Naive B cell (primary cell): ENCODE data around the gene FBXO42. TPM values are rescaled to one million over a fixed set of nuclear protein-coding genes. Genes with fewer than 3 reads are reported as not detected.
A peak's percentile ranks its signal among the peaks of the same experiment; 100 is the strongest.

Source experiments
- ATAC-seq, 2 donors: fragments of 150-1000 bp; cut with Tn5 transposase; 2 replicates each; pipeline ENCODE4 v1.10.0; 2021; ENCODE audit warnings: low read depth in 2 of 2, mild to moderate bottlenecking in 2 of 2, moderate library complexity in 2 of 2
- DNase-seq: peaks from one replicate; pipeline ENCODE4 v3.0.0; 2022
- H3K27ac Mint-ChIP-seq, 6 donors: one replicate each; pipeline ENCODE4 v1.8.0; 2020 to 2022; ENCODE audit warnings: mild to moderate bottlenecking in 6 of 6, mixed read lengths in 6 of 6, moderate library complexity in 5 of 6, inconsistent platforms in 2 of 6
- H3K27me3 Mint-ChIP-seq, 3 donors: one replicate each; pipeline ENCODE4 v1.8.0; 2021 to 2022; ENCODE audit warnings: mixed read lengths in 3 of 3, mild to moderate bottlenecking in 1 of 3
- H3K36me3 Mint-ChIP-seq, 2 donors: one replicate each; pipeline ENCODE4 v1.8.0; 2020 to 2022; ENCODE audit warnings: mixed read lengths in 2 of 2, inconsistent platforms in 1 of 2, mild to moderate bottlenecking in 1 of 2
- H3K4me1 Mint-ChIP-seq, 3 donors: one replicate each; pipeline ENCODE4 v1.8.0; 2020 to 2022; ENCODE audit warnings: mixed read lengths in 3 of 3, inconsistent platforms in 1 of 3, mild to moderate bottlenecking in 1 of 3, moderate library complexity in 1 of 3
- H3K4me3 Mint-ChIP-seq, 8 donors: one replicate each; pipeline ENCODE4 v1.8.0; 2020 to 2022; ENCODE audit warnings: mild to moderate bottlenecking in 8 of 8, mixed read lengths in 8 of 8, moderate library complexity in 8 of 8, inconsistent platforms in 2 of 8
- H3K9me3 Mint-ChIP-seq, 7 donors: one replicate each; pipeline ENCODE4 v1.8.0; 2020 to 2022; ENCODE audit warnings: mixed read lengths in 7 of 7, mild to moderate bottlenecking in 5 of 7, inconsistent platforms in 2 of 7, moderate library complexity in 1 of 7
- polyA plus RNA-seq, 6 donors: library from polyadenylated mRNA; unstranded; fragments of 300-500 nt; fragmentation: Illumina TruSeq; gene quantifications; one replicate each; pipeline ENCODE4 v1.2.3, GENCODE V29; 2021; ENCODE audit warnings: low read depth in 6 of 6

Gene FBXO42
- polyA plus RNA-seq, 6 donors from 2014 or later: 17.9 to 33.5 (median 21.9) TPM

DNA sequence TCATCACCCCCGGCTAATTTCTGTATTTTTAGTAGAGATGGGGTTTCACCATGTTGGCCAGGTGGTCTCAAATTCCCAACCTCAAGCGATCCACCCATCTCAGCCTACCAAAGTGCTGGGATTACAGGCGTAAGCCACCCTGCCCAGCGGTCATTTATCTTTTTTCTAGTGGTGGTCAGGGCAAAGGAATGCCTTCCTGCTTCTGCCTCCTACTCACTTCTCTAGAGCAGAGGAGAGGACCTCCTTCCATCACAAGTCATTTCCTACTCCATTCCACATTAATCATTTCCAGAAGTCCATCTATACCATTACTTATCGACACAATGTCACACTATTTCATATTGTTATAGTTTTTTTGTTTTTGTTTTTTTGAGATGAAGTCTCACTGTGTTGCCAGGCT, 13.3 kb downstream of the FBXO42 start:
- Mint-ChIP-seq H3K4me1 (peaks cover 25 to 40% (median 30%) of the 10 kb centered on the region in 3 donors), H3K9me3 (no peaks in the 10 kb centered on the region), H3K27ac (peak overlapping the region in 3 of 6 donors; percentile 17 to 65 (median 52)), H3K36me3 (no peaks in the 10 kb centered on the region), H3K4me3 (no peak overlapping the region), H3K27me3 (no peaks in the 10 kb centered on the region)
- no peak for DNase-seq
- no peak for ATAC-seq

DNA sequence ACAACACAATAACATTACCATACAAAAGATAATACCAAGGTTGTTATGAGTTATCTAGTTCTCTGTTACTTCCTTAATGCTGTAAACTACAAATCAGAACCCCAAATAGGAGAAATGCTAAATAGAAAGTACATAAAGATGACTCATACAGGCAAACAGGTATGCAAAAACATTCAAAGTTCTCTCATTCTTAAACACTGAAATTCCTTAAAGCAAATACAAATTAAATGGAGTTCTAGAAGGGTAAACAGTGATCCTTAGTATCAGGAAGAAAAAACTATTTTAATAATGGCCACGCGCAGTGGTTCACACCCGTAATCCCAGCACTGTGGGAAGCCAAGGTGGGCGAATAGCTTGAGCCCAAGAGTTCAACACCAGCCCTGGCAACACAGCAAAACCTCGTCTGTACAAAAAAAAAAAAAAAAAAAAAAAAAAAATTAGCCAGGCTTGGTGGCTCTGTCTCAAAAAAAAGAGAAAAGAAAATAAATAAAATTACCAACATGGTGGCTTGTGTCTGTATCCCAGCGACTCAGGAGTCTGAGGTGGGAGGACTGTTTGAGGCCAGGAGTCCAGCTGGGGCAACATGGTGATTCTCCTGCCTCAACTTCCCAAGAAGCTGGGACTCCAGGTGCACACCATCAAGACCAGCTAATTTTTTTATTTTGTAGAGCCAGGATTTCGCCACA, 17.5 kb downstream of the FBXO42 start:
- Mint-ChIP-seq H3K27ac (peak overlapping the region in 2 of 6 donors; percentile 13 to 53), H3K27me3 (no peaks in the 10 kb centered on the region), H3K36me3 (peaks cover 0 to 3% of the 10 kb centered on the region in 2 donors), H3K4me1 (peaks cover 25 to 29% (median 27%) of the 10 kb centered on the region in 3 donors), H3K4me3 (peak overlapping the region in 2 of 8 donors; percentile 5 to 52), H3K9me3 (no peaks in the 10 kb centered on the region)
- ATAC-seq: no peak
- no peak for DNase-seq

DNA sequence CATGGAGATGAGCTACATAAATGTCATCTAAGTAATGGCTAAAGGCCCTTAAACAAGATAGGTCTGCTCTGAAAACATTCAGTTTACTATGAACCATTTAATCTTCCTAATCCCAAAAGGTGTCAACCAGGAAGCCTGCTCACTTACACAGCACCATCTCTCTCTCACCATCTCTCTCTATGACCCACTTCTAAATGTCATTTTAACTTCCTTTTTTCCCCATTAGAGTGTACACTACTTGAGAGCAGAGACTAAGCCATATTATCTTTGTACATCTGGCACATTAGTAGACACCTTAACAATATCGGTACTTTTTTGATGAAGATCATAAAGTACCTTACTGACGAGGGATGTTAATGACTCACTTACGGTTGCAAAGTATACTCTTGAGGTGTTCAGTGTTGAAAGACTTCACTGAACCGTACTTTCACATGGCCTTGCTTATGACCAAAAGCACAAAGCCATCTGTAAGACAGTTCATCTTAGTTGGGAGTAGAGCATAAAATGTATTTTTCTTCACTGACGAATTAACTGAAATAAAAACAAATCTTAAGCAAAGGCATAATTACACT, 25.4 kb downstream of the FBXO42 start:
- no peaks in the 10 kb centered on the region for H3K9me3 Mint-ChIP-seq
- no peak overlapping the region for H3K4me3 Mint-ChIP-seq
- H3K27me3 Mint-ChIP-seq: no peaks in the 10 kb centered on the region
- DNase-seq (no peak), ATAC-seq (no peak)
- H3K4me1 Mint-ChIP-seq: peaks cover 14 to 18% (median 15%) of the 10 kb centered on the region in 3 donors
- peaks cover 9 to 14% of the 10 kb centered on the region in 2 donors for H3K36me3 Mint-ChIP-seq
- H3K27ac Mint-ChIP-seq: peak overlapping the region in 2 of 6 donors; percentile 33 to 73

DNA sequence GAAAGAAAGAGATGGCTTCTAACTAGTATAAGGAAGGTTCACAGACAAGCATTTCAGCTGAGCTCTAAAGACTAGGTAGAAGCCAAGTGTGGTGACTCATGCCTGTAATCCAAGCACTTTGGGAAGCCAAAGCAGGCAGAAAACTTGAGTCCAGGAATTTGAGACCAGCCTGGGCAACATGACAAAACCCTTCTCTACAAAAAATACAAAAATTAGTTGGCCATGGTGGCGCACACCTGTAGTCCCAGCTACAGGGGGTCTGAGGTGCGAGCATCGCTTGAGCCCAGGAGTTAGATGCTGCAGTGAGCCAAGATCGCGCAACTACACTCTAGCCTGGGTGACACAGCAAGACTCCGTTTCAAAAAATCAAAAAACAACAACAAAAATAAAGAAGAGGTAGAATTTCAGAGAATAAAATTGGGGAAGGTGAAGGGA, 27.8 kb downstream of the FBXO42 start:
- H3K9me3 Mint-ChIP-seq: no peaks in the 10 kb centered on the region
- H3K27ac Mint-ChIP-seq: no peak overlapping the region
- H3K36me3 Mint-ChIP-seq: peaks cover 5 to 14% of the 10 kb centered on the region in 2 donors
- H3K4me3 Mint-ChIP-seq: no peak overlapping the region
- H3K27me3 Mint-ChIP-seq: no peaks in the 10 kb centered on the region
- peaks cover 18 to 35% (median 20%) of the 10 kb centered on the region in 3 donors for H3K4me1 Mint-ChIP-seq
- DNase-seq: no peak
- no peak for ATAC-seq

DNA sequence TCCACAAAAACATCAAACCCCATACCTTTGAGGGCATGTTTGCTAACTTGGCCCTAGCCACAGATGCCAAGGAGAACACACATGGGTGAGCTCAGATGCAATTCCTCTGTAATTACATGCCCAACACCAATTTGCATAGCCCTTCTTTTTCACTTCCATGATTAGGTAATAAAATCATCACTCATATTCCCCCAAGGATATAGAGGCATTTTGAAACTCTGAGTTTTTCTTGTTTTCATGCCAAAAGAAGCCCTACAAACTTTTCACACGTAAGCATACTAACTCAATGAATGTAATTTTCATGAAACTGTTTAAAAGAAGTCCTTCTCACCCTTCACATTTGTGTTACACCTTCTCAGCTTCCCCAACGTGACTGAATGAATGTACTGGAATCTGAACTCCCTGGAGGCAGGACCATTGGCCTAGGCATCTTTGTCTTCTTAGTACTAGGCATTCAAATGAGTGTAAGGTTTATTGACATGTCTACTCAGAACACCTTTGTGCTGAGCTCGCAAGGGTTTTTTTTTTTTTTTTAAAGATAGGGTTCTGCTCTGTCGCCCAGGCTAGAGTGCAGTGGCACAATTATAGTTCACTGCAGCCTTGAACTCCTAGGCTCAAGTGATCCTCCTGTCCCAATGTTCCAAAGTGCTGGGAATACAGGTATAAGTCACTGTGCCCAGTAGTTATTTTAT, 31.0 kb downstream of the FBXO42 start:
- H3K4me3 Mint-ChIP-seq: peak overlapping the region in 2 of 8 donors; percentile 12 to 35
- no peak for ATAC-seq
- H3K36me3 Mint-ChIP-seq: peaks cover 0 to 7% of the 10 kb centered on the region in 2 donors
- no peaks in the 10 kb centered on the region for H3K9me3 Mint-ChIP-seq
- peaks cover 24 to 33% (median 26%) of the 10 kb centered on the region in 3 donors for H3K4me1 Mint-ChIP-seq
- DNase-seq: no peak
- H3K27ac Mint-ChIP-seq: peak overlapping the region in 4 of 6 donors; percentile 39 to 90 (median 64)
- H3K27me3 Mint-ChIP-seq: no peaks in the 10 kb centered on the region

DNA sequence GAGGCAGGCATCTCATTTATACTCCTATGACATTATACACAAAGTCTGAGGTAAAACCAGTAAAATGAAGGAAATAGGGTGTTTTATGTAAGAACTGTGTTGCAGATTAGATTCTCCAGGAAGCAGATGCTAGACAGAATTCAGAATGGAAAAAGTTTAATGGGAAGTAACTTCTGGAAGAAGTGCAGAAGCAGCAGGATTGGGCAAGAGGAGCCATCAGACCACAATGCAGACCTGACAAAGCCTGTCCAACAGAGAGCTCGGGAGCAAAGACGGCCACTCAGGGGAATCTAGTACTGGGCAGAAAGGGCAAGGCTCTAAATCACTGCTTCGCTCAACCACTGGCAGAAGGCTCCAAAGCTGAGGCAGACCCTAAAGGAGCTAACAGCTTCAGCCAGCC, 33.7 kb downstream of the FBXO42 start:
- Mint-ChIP-seq H3K4me3 (no peak overlapping the region), H3K27me3 (no peaks in the 10 kb centered on the region), H3K27ac (peak overlapping the region in 3 of 6 donors; percentile 6 to 76 (median 25)), H3K4me1 (peaks cover 20 to 40% (median 26%) of the 10 kb centered on the region in 3 donors), H3K9me3 (no peaks in the 10 kb centered on the region), H3K36me3 (no peaks in the 10 kb centered on the region)
- DNase-seq: no peak
- no peak for ATAC-seq

DNA sequence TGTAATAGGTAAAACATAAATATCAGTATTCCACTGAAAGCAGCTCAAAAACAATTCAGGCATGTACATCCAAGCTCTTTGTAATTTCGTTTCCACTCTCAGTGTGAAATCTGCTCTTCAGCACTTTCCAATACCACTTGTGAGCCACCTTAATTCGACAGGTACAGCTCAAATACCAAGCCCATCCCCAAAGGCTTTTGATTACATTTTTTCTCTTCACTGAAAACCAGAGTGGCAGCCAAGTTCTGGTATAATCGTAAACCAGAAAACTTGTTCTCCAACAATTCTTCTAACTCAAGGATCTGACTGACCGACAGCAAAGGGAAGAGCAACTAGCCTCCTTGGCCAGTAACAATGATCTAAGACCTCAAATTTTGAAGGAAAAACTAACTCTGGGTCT, 36.8 kb downstream of the FBXO42 start:
- Mint-ChIP-seq H3K4me3 (no peak overlapping the region), H3K27me3 (no peaks in the 10 kb centered on the region), H3K27ac (peak overlapping the region in 3 of 6 donors; percentile 18 to 66 (median 45)), H3K9me3 (no peaks in the 10 kb centered on the region), H3K4me1 (peaks cover 12 to 28% (median 16%) of the 10 kb centered on the region in 3 donors), H3K36me3 (peaks cover 0 to 5% of the 10 kb centered on the region in 2 donors)
- DNase-seq (no peak), ATAC-seq (no peak)

DNA sequence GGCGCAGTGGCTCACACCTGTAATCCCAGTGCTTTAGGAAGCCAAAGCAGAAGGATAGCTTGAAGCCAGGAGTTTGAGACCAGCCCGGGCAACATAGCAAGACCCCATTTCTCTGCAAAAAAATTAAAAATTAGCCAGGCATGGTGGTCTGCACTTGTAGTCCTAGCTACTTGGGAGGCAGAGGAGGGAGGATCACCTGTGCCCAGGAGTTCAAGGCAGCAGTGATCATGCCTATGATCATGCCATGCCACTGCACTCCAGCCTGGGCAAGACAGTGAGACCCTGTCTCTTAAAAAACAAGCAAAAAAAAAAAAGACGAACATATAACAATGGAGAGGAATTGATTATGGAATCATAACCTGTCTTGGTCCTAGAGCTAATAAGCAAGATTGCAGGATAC, 45.1 kb downstream of the FBXO42 start:
- peaks cover 15 to 22% of the 10 kb centered on the region in 2 donors for H3K36me3 Mint-ChIP-seq

DNA sequence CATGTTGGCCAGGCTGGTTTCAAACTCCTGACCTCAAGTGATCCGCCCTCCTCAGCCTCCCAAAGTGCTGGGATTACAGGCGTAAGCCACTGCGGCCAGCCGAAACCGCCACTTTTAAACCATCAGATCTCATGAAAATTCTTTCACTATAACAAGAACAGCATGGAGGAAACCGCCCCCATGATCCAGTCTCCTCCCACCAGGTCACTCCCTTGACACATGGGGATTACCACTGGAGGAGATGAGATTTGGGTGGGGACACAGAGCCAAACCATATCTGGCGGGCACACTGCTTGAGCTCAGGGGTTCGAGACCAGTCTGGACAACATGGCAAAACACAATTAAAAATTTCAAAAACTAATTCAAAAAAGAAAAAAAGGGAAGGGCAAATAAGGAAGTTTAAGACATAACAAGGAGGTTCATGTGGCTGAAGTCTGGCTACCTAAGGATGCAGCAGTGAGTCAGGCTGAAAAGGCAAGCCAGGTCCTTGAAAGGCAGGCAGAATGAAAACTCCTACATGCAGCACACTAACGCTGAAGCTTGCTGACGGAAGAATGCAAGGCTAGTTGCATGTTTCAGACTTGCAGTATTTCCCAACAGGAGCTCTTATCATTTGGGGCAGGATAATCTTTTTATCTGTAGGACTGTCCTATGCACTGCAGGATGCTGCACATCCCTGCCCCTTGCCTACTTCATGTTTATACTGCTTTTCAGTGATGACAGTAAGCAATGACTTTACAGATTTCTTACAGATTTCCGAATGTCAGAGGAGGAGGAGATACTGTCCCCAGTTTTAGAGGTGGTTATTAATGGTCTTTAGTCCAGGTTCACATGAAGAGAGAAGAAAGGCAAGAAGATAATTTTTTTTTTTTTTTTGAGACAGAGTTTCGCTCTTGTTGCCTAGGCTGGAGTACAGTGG, 49.3 kb downstream of the FBXO42 start:
- Mint-ChIP-seq H3K27me3 (no peaks in the 10 kb centered on the region), H3K4me1 (peaks cover 0 to 4% (median 3%) of the 10 kb centered on the region in 3 donors), H3K9me3 (no peaks in the 10 kb centered on the region), H3K4me3 (no peak overlapping the region), H3K36me3 (peaks cover 25 to 27% of the 10 kb centered on the region in 2 donors), H3K27ac (no peak overlapping the region)
- no peak for ATAC-seq
- no peak for DNase-seq

More for the DNA sequence above, 45.1 kb downstream of the FBXO42 start:
- Mint-ChIP-seq H3K4me1 (peaks cover 0 to 4% (median 3%) of the 10 kb centered on the region in 3 donors), H3K9me3 (no peaks in the 10 kb centered on the region), H3K27ac (peak overlapping the region in 1 of 6 donors; percentile 85), H3K4me3 (peak overlapping the region in 1 of 8 donors; percentile 3), H3K27me3 (no peaks in the 10 kb centered on the region)
- ATAC-seq: no peak
- no peak for DNase-seq

DNA sequence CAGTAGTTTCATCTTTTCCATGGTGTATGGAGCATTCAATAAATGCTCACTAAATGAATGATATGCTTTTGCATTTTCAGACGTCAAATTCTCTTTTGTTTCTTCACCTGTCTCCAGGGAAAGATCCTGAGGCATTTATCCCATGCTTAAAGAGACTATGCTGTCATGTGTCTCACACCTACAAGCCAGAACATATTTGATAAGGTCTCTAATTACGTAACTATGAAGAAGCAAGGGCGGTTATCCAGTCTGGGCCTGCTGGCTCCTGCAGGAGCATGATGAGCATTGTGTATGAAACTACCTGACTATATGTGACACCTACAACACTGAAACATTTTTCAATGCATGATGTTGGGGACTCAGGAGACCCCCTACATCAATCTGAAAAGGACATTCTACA, 51.8 kb downstream of the FBXO42 start:
- no peak overlapping the region for H3K4me3 Mint-ChIP-seq
- H3K27ac Mint-ChIP-seq: no peak overlapping the region
- no peaks in the 10 kb centered on the region for H3K27me3 Mint-ChIP-seq
- no peak for DNase-seq
- no peaks in the 10 kb centered on the region for H3K9me3 Mint-ChIP-seq
- peaks cover 21 to 26% of the 10 kb centered on the region in 2 donors for H3K36me3 Mint-ChIP-seq
- no peak for ATAC-seq
- H3K4me1 Mint-ChIP-seq: peaks cover 0 to 4% (median 3%) of the 10 kb centered on the region in 3 donors

DNA sequence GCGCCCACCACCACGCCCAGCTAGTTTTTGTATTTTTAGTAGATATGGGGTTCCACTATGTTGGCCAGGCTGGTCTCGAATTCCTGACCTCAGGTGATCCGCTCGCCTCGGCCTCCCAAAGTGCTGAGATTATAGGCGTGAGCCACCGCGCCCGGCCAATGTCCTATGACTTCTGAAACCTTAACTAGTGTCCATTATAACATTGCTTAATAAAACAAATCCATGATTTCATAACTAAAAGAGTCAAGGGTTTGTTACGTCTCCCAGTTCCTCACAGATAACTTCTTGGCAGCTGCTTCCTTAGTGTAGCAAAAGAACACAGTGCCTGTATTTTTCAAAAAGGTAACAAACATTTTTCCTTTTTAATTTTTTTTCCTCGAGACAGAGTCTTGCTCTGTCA, 53.6 kb downstream of the FBXO42 start:
- DNase-seq: no peak
- H3K9me3 Mint-ChIP-seq: no peaks in the 10 kb centered on the region
- peaks cover 0 to 4% (median 3%) of the 10 kb centered on the region in 3 donors for H3K4me1 Mint-ChIP-seq
- peak overlapping the region in 2 of 6 donors; percentile 36 to 73 for H3K27ac Mint-ChIP-seq
- H3K4me3 Mint-ChIP-seq: no peak overlapping the region
- H3K27me3 Mint-ChIP-seq: no peaks in the 10 kb centered on the region
- H3K36me3 Mint-ChIP-seq: peaks cover 21 to 30% of the 10 kb centered on the region in 2 donors
- ATAC-seq: no peak

DNA sequence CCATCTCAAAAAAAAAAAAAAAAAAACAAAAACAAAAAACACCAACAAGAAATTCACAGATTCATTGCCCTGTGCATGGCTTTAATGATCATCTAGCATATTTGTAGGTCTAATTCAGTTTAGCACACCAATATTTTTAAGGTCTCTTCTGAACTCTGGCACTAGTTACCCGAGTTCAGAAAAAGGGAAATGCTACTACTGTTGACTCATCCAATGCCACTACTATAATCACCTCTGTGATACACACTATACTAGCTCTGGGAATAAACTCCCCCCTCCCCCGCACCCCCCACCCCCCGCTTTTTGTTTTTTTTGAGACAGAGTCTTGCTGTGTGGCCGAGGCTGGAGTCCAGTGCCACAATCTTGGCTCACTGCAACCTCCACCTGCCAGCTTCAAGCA, 55.6 kb downstream of the FBXO42 start:
- no peak overlapping the region for H3K27ac Mint-ChIP-seq
- H3K36me3 Mint-ChIP-seq: peaks cover 1 to 14% of the 10 kb centered on the region in 2 donors
- H3K4me1 Mint-ChIP-seq: peaks cover 0 to 4% (median 0%) of the 10 kb centered on the region in 3 donors
- no peak overlapping the region for H3K4me3 Mint-ChIP-seq
- DNase-seq (no peak), ATAC-seq (no peak)
- H3K9me3 Mint-ChIP-seq: no peaks in the 10 kb centered on the region
- H3K27me3 Mint-ChIP-seq: no peaks in the 10 kb centered on the region
